H9 (cell line): Measurements from ENCODE around the gene RARG. TPM values are rescaled to one million over a fixed set of nuclear protein-coding genes. Genes with fewer than 3 reads are reported as not detected.

Experiments
- DNase-seq: peaks from one replicate; pipeline ENCODE4 v3.0.0-alpha.2; 2017
- H2AFZ ChIP-seq: one replicate; pipeline ENCODE4 v1.6.1; 2013; ENCODE audit warnings: mild to moderate bottlenecking, low read length, control low read depth, moderate library complexity
- H2AK5ac ChIP-seq: 2 replicates; pipeline ENCODE4 v1.6.1; 2013; ENCODE audit warnings: low read length, control low read depth, mixed read lengths; ENCODE audit not compliant: insufficient read length
- H2BK120ac ChIP-seq: one replicate; pipeline ENCODE4 v1.6.1; 2013; ENCODE audit warnings: low read depth, mild to moderate bottlenecking, low read length, control low read depth, inconsistent platforms; ENCODE audit not compliant: poor library complexity, severe bottlenecking
- H2BK12ac ChIP-seq: 2 replicates; pipeline ENCODE4 v1.6.1; 2013; ENCODE audit warnings: low read length, control low read depth, mixed read lengths, low read depth; ENCODE audit not compliant: insufficient read length
- H2BK15ac ChIP-seq: 2 replicates; pipeline ENCODE4 v1.6.1; 2013; ENCODE audit warnings: low read depth, low read length, control low read depth
- H2BK20ac ChIP-seq: one replicate; pipeline ENCODE4 v1.6.1; 2013; ENCODE audit warnings: low read depth, mild to moderate bottlenecking, low read length, control low read depth, inconsistent platforms; ENCODE audit not compliant: poor library complexity, severe bottlenecking
- H2BK5ac ChIP-seq: 2 replicates; pipeline ENCODE4 v1.6.1; 2013; ENCODE audit warnings: low read length, control low read depth, mixed read lengths; ENCODE audit not compliant: insufficient read length
- H3K14ac ChIP-seq: 2 replicates; pipeline ENCODE4 v1.6.1; 2013; ENCODE audit warnings: low read length, control low read depth; ENCODE audit not compliant: insufficient read depth
- H3K18ac ChIP-seq: 2 replicates; pipeline ENCODE4 v1.6.1; 2013; ENCODE audit warnings: low read depth, mild to moderate bottlenecking, mixed read lengths, low read length, control low read depth; ENCODE audit not compliant: insufficient read length
- H3K23ac ChIP-seq: 2 replicates; pipeline ENCODE4 v1.6.1; 2013; ENCODE audit warnings: low read length, control low read depth, mixed read lengths, low read depth; ENCODE audit not compliant: insufficient read length
- H3K23me2 ChIP-seq: 2 replicates; pipeline ENCODE4 v1.6.1; 2013; ENCODE audit warnings: low read depth, mild to moderate bottlenecking, mixed read lengths, low read length, control low read depth; ENCODE audit not compliant: insufficient read length, poor library complexity, severe bottlenecking
- H3K27ac ChIP-seq: 2 replicates; pipeline ENCODE4 v1.5.1; 2013; ENCODE audit warnings: low read length, control low read depth, mixed read lengths, low read depth; ENCODE audit not compliant: insufficient read length
- H3K27me3 ChIP-seq: 2 replicates; pipeline ENCODE4 v1.6.1; 2013; ENCODE audit warnings: low read length, control low read depth, inconsistent platforms; ENCODE audit not compliant: insufficient read depth
- H3K4ac ChIP-seq: 2 replicates; pipeline ENCODE4 v1.6.1; 2013; ENCODE audit warnings: low read depth, mild to moderate bottlenecking, control low read depth, inconsistent platforms, low read length, moderate library complexity
- H3K4me1 ChIP-seq: 2 replicates; pipeline ENCODE4 v1.6.1; 2013; ENCODE audit warnings: low read length, control low read depth, inconsistent platforms; ENCODE audit not compliant: insufficient read depth
- H3K4me2 ChIP-seq: 2 replicates; pipeline ENCODE4 v1.6.1; 2013; ENCODE audit warnings: low read length, control low read depth, mixed read lengths; ENCODE audit not compliant: insufficient read length, insufficient read depth
- H3K56ac ChIP-seq: 2 replicates; pipeline ENCODE4 v1.6.1; 2013; ENCODE audit warnings: low read depth, mild to moderate bottlenecking, mixed read lengths, low read length, control low read depth; ENCODE audit not compliant: insufficient read length
- H3K79me1 ChIP-seq: 2 replicates; pipeline ENCODE4 v1.6.1; 2013; ENCODE audit warnings: low read depth, mild to moderate bottlenecking, moderate library complexity, low read length, control low read depth, inconsistent platforms; ENCODE audit not compliant: insufficient read depth, poor library complexity, severe bottlenecking
- H3K79me2 ChIP-seq: 2 replicates; pipeline ENCODE4 v1.6.1; 2013; ENCODE audit warnings: low read length, control low read depth, inconsistent platforms; ENCODE audit not compliant: insufficient read depth
- H3K9ac ChIP-seq: 2 replicates; pipeline ENCODE4 v1.6.1; 2013; ENCODE audit warnings: low read length, control low read depth, mixed read lengths; ENCODE audit not compliant: insufficient read length; ENCODE audit errors: extremely low read depth
- H3K9me3 ChIP-seq: one replicate; pipeline ENCODE4 v1.6.1; 2013; ENCODE audit warnings: low read depth, low read length, inconsistent platforms; ENCODE audit not compliant: control insufficient read depth
- H3T11ph ChIP-seq: one replicate; pipeline ENCODE4 v1.6.1; 2013; ENCODE audit warnings: mild to moderate bottlenecking, low read length, control low read depth, inconsistent platforms
- H4K20me1 ChIP-seq: one replicate; pipeline ENCODE4 v1.6.1; 2013; ENCODE audit not compliant: control insufficient read depth, insufficient read length, insufficient read depth
- H4K5ac ChIP-seq: 2 replicates; pipeline ENCODE4 v1.6.1; 2013; ENCODE audit warnings: low read depth, mild to moderate bottlenecking, mixed read lengths, low read length, control low read depth; ENCODE audit not compliant: insufficient read length
- H4K8ac ChIP-seq: replicated peaks from 2 replicates; pipeline ENCODE4 v1.6.1; 2013; ENCODE audit warnings: low read length, control low read depth, mixed read lengths, low read depth; ENCODE audit not compliant: insufficient read length
- H4K91ac ChIP-seq: 2 replicates; pipeline ENCODE4 v1.6.1; 2013; ENCODE audit warnings: low read depth, mild to moderate bottlenecking, moderate library complexity, mixed read lengths, low read length, control low read depth; ENCODE audit not compliant: insufficient read length
- H3K27ac Mint-ChIP-seq, 3 experiments: 2 replicates in 2 of 3; 3 replicates in 1 of 3; pipeline ENCODE4 v1.8.0; 2020 to 2021; ENCODE audit warnings: mixed read lengths in 3 of 3, mild to moderate bottlenecking in 1 of 3, moderate library complexity in 1 of 3
- H3K27me3 Mint-ChIP-seq: 2 replicates; pipeline ENCODE4 v1.8.0; 2021; ENCODE audit warnings: low read depth, mild to moderate bottlenecking, moderate library complexity, mixed read lengths
- H3K36me3 Mint-ChIP-seq, 3 experiments: 2 replicates in 2 of 3; 3 replicates in 1 of 3; pipeline ENCODE4 v1.8.0; 2020 to 2021; ENCODE audit warnings: low read depth in 3 of 3, mixed read lengths in 3 of 3; ENCODE audit not compliant: insufficient read depth in 1 of 3
- H3K4me1 Mint-ChIP-seq, 2 experiments: 2 replicates each; pipeline ENCODE4 v1.8.0; 2020; ENCODE audit warnings: mixed read lengths in 2 of 2
- H3K4me3 Mint-ChIP-seq, 2 experiments: 2 replicates in 1 of 2; 3 replicates in 1 of 2; pipeline ENCODE4 v1.8.0; 2020 to 2021; ENCODE audit warnings: mild to moderate bottlenecking in 2 of 2, mixed read lengths in 2 of 2, moderate library complexity in 1 of 2
- H3K9me3 Mint-ChIP-seq, 2 experiments: 2 replicates in 1 of 2; 3 replicates in 1 of 2; pipeline ENCODE4 v1.8.0; 2020; ENCODE audit warnings: mild to moderate bottlenecking in 2 of 2, mixed read lengths in 2 of 2, moderate library complexity in 1 of 2
- CTCF ChIP-seq: fragments of 200-600 bp; sonication (generic); conservative IDR thresholded peaks from 3 replicates; pipeline ENCODE4 v1.8.0; 2021; ENCODE audit warnings: antibody characterized with exemption, mild to moderate bottlenecking
- WGBS: extraction: QIAGEN DNeasy Blood & Tissue Kit; methylation state at CpG from one replicate; pipeline ENCODE4 v1.1.7; 2013; ENCODE audit warnings: missing lambda C conversion rate, low lambda C conversion rate, mixed read lengths; ENCODE audit not compliant: insufficient read length; ENCODE audit errors: extremely low coverage; 5-methylcytosine and 5-hydroxymethylcytosine counted together
- total RNA-seq: library from RNA; stranded (reverse); gene quantifications from 2 replicates; pipeline ENCODE4 v1.2.1, GENCODE V29; 2021

RARG gene
- total RNA-seq, 1 experiment from 2014 or later, result 43.7 TPM

DNA sequence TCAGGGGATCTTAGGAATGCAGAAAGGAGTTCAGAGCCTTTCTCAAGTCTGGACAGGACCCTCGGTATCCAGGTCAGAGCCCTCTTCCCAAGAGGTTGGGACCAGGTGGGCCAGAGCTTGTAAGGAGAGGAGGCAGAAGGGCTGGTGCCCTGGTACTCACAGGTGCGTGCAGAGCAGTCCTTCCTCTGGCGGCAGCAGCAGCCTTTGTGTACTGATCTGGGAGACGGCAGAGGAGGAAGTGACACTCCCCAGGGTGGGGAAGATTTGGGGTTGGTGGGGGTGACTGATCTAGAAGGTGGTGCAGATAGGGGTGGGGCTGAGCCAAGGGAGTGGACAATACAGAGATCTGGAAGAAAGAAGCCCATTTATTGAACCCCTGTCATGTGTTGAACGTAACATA lies 25.0 kb downstream of the RARG start, which contains the start of gene ITGB7:
TSS of gene ITGB7 (minus strand) at position 210 of the 400 bp plus-strand sequence. CDS start 6,808 bp downstream, outside the sequence.
- Histone ChIP-seq H4K20me1 (no peaks in the 10 kb centered on the region), H2BK120ac (no peak within 1 kb of the TSS), H2AFZ (no peak within 1 kb of the TSS), H3K4me1 (no peaks in the 10 kb centered on the region), H3K9me3 (no peaks in the 10 kb centered on the region), H4K91ac (no peak within 1 kb of the TSS), H3K27ac (no peak within 1 kb of the TSS), H3K56ac (no peak within 1 kb of the TSS), H3K79me2 (no peaks in the 10 kb centered on the region), H3K27me3 (no peaks in the 10 kb centered on the region), H4K8ac (no peak within 1 kb of the TSS), H2BK12ac (no peak within 1 kb of the TSS), H3K9ac (no peak within 1 kb of the TSS), H3K23me2 (no peaks in the 10 kb centered on the region), H3K14ac (no peak within 1 kb of the TSS), H3K4me2 (no peak within 1 kb of the TSS), H2BK20ac (no peak within 1 kb of the TSS), H3K23ac (no peak within 1 kb of the TSS), H2BK5ac (no peak within 1 kb of the TSS), H3K4ac (no peak within 1 kb of the TSS), H3T11ph (no peak within 1 kb of the TSS), H2AK5ac (no peak within 1 kb of the TSS), H2BK15ac (no peak within 1 kb of the TSS), H3K79me1 (no peaks in the 10 kb centered on the region), H3K18ac (no peak within 1 kb of the TSS), H4K5ac (no peak within 1 kb of the TSS)
- Mint-ChIP-seq H3K9me3 (no peaks in the 10 kb centered on the region), H3K27me3 (peaks cover 24% of the 10 kb centered on the region), H3K27ac (peak within 1 kb of the TSS in 2 of 3 experiments; percentile 11 to 24; a peak in 2 of 7 replicates), H3K4me1 (peaks cover 12 to 15% of the 10 kb centered on the region in 2 experiments), H3K4me3 (no peak within 1 kb of the TSS), H3K36me3 (peaks cover 4 to 24% (median 20%) of the 10 kb centered on the region in 3 experiments; a peak in 6 of 7 replicates)
- no peak for TF ChIP-seq CTCF
- no peak for DNase-seq
- WGBS, result no CpG with 5 or more reads among the region's 5 CpGs
